ENCODE results near the gene MPZL1. TPM values are rescaled to one million over a fixed set of nuclear protein-coding genes. Genes with fewer than 3 reads are reported as not detected.

Gene MPZL1
- total RNA-seq, 4 donors from 2014 or later = 23.1 to 87.7 (median 66.6) TPM

- no peak for TF ChIP-seq POLR2A (IDR thresholded peaks at IDR 0.05)
- TF ChIP-seq, protein P1, sequence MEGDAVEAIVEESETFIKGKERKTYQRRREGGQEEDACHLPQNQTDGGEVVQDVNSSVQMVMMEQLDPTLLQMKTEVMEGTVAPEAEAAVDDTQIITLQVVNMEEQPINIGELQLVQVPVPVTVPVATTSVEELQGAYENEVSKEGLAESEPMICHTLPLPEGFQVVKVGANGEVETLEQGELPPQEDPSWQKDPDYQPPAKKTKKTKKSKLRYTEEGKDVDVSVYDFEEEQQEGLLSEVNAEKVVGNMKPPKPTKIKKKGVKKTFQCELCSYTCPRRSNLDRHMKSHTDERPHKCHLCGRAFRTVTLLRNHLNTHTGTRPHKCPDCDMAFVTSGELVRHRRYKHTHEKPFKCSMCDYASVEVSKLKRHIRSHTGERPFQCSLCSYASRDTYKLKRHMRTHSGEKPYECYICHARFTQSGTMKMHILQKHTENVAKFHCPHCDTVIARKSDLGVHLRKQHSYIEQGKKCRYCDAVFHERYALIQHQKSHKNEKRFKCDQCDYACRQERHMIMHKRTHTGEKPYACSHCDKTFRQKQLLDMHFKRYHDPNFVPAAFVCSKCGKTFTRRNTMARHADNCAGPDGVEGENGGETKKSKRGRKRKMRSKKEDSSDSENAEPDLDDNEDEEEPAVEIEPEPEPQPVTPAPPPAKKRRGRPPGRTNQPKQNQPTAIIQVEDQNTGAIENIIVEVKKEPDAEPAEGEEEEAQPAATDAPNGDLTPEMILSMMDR (IDR thresholded peaks at IDR 0.05) = no peak
- peak overlapping the region in 1 of 4 donors; percentile 11 for H3K27ac ChIP-seq
- H3K36me3 ChIP-seq = no peaks in the 10 kb centered on the region
- H3K4me1 ChIP-seq = peaks cover 0 to 20% (median 2%) of the 10 kb centered on the region in 4 donors
- DNase-seq = no peak
- H3K4me3 ChIP-seq = no peak overlapping the region
- no peaks in the 10 kb centered on the region for H3K27me3 ChIP-seq
- H3K9me3 ChIP-seq = no peaks in the 10 kb centered on the region
Measured at GRCh38 chr1:167681024-167681423, 40.8 kb upstream of the MPZL1 start.

GRCh38 chr1:167681451-167682098 lies 40.2 kb upstream of the MPZL1 start:
- H3K9me3 ChIP-seq = no peaks in the 10 kb centered on the region
- no peak overlapping the region for H3K4me3 ChIP-seq
- no peaks in the 10 kb centered on the region for H3K27me3 ChIP-seq
- DNase-seq = no peak
- H3K27ac ChIP-seq = no peak overlapping the region
- no peak for TF ChIP-seq POLR2A (IDR thresholded peaks at IDR 0.05)
- TF ChIP-seq, protein P1 (IDR thresholded peaks at IDR 0.05) = no peak
- peaks cover 0 to 22% (median 2%) of the 10 kb centered on the region in 4 donors for H3K4me1 ChIP-seq
- no peaks in the 10 kb centered on the region for H3K36me3 ChIP-seq

DNA sequence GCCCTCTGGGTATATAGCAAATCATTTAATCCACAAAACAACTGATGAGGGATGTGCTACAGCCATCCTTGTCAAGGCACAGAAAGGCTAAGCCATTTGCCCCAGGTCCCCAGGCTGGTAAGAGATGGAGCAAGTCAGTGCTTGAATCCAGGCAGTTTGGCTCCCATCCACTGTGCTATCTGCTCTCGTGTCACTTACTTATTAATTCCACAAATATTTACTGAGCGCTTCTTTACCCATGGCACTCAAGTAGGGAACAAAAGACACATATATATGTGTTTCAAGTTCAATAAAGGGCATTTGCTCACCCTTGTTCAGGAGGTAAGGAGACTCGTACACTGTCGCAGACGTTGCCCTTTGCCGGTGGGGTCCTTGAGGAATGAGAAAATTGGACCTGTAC lies 38.6 kb upstream of the MPZL1 start:
- peaks cover 0 to under 1% (median 0%) of the 10 kb centered on the region in 3 donors for H3K36me3 ChIP-seq
- no peaks in the 10 kb centered on the region for H3K9me3 ChIP-seq
- TF ChIP-seq, protein P1 (IDR thresholded peaks at IDR 0.05) = no peak
- no peak for TF ChIP-seq POLR2A (IDR thresholded peaks at IDR 0.05)
- no peak for DNase-seq
- H3K27ac ChIP-seq = peak overlapping the region in 2 of 4 donors; percentile 12 to 31
- H3K4me1 ChIP-seq = peaks cover 0 to 29% (median 5%) of the 10 kb centered on the region in 4 donors
- H3K4me3 ChIP-seq = no peak overlapping the region
- no peaks in the 10 kb centered on the region for H3K27me3 ChIP-seq

GRCh38 chr1:167683641-167684502 lies 37.9 kb upstream of the MPZL1 start:
- no peak for DNase-seq
- no peaks in the 10 kb centered on the region for H3K9me3 ChIP-seq
- H3K4me1 ChIP-seq = peaks cover 0 to 29% (median 5%) of the 10 kb centered on the region in 4 donors
- TF ChIP-seq POLR2A (IDR thresholded peaks at IDR 0.05) = no peak
- TF ChIP-seq, protein P1 (IDR thresholded peaks at IDR 0.05) = no peak
- peaks cover 0 to 7% (median 0%) of the 10 kb centered on the region in 3 donors for H3K36me3 ChIP-seq
- peak overlapping the region in 2 of 4 donors; percentile 2 to 31 for H3K27ac ChIP-seq
- no peak overlapping the region for H3K4me3 ChIP-seq
- H3K27me3 ChIP-seq = no peaks in the 10 kb centered on the region

- Histone ChIP-seq H3K27me3 (no peaks in the 10 kb centered on the region), H3K4me3 (no peak overlapping the region), H3K4me1 (peaks cover 0 to 24% (median 3%) of the 10 kb centered on the region in 4 donors), H3K27ac (peak overlapping the region in 1 of 4 donors; percentile 4), H3K9me3 (no peaks in the 10 kb centered on the region), H3K36me3 (peaks cover 0 to 20% (median 0%) of the 10 kb centered on the region in 3 donors)
- TF ChIP-seq, protein P1 (IDR thresholded peaks at IDR 0.05) = no peak
- TF ChIP-seq POLR2A (IDR thresholded peaks at IDR 0.05) = no peak
- no peak for DNase-seq
Measured at GRCh38 chr1:167685844-167686243, 35.9 kb upstream of the MPZL1 start.
